Esophagus squamous epithelium (tissue), 4 donors: ENCODE data around the gene FYN.

ENCODE experiments used
- CTCF ChIP-seq, 6 experiments: fragments of 450-650 bp in 4 of 6; fragments of 200-600 bp in 2 of 6; sonication (generic) in 2 of 6; IDR thresholded peaks; one replicate each; pipeline ENCODE4 v1.5.1; 2016 to 2019; ENCODE audit warnings: antibody characterized with exemption in 6 of 6, mild to moderate bottlenecking in 4 of 6, moderate library complexity in 4 of 6
- POLR2A ChIP-seq, 4 donors: fragments of 450-650 bp; IDR thresholded peaks; one replicate each; pipeline ENCODE4 v1.6.1; 2017; ENCODE audit warnings: antibody characterized with exemption in 4 of 4, mild to moderate bottlenecking in 4 of 4, moderate library complexity in 3 of 4

- TF ChIP-seq CTCF (IDR thresholded peaks at IDR 0.05) (no peak), POLR2A (IDR thresholded peaks at IDR 0.05) (no peak)
These were observed 55.7 kb downstream of the FYN start for GRCh38 chr6:111817451-111818120.
